ENCODE results near the gene SPATA21.

SPATA21 gene

GRCh38 chr1:16351994-16352841, 85.0 kb downstream of the SPATA21 start, which contains the start of gene FBXO42:
FBXO42 (minus strand) TSS chr1:16352480; CDS start chr1:16315418, 37,062 bp downstream.
- peak within 1 kb of the TSS; percentile 95 for H3K4me3 ChIP-seq (replicated peaks; ENCODE audit: low read depth, low read length)
- H3K36me3 ChIP-seq (ENCODE audit: control insufficient read depth, insufficient read depth, low read length): no peaks in the 10 kb centered on the region
- peak; percentile 98 for DNase-seq (ENCODE audit: extremely low read depth, insufficient read length)
- no peaks in the 10 kb centered on the region for H3K27me3 ChIP-seq (replicated peaks; ENCODE audit: control insufficient read depth, insufficient read depth, low read length)
- TF ChIP-seq CTCF (IDR thresholded peaks at IDR 0.05; ENCODE audit: insufficient read depth, low read length, poor library complexity, severe bottlenecking): peak; percentile 42

- no peak for DNase-seq (ENCODE audit: extremely low read depth, insufficient read length)
- TF ChIP-seq CTCF (IDR thresholded peaks at IDR 0.05; ENCODE audit: insufficient read depth, low read length, poor library complexity, severe bottlenecking): no peak
- H3K4me3 ChIP-seq (replicated peaks; ENCODE audit: low read depth, low read length): peak overlapping the region; percentile 95
- H3K36me3 ChIP-seq (ENCODE audit: control insufficient read depth, insufficient read depth, low read length): no peaks in the 10 kb centered on the region
- H3K27me3 ChIP-seq (replicated peaks; ENCODE audit: control insufficient read depth, insufficient read depth, low read length): no peaks in the 10 kb centered on the region
These were observed 85.7 kb downstream of the SPATA21 start for GRCh38 chr1:16351456-16351993.

- Histone ChIP-seq H3K4me3 (replicated peaks; ENCODE audit: low read depth, low read length) (no peak overlapping the region; the same call in 1 of the 2 replicates), H3K36me3 (ENCODE audit: control insufficient read depth, insufficient read depth, low read length) (no peaks in the 10 kb centered on the region), H3K27me3 (replicated peaks; ENCODE audit: control insufficient read depth, insufficient read depth, low read length) (no peaks in the 10 kb centered on the region)
- TF ChIP-seq CTCF (IDR thresholded peaks at IDR 0.05; ENCODE audit: insufficient read depth, low read length, poor library complexity, severe bottlenecking): no peak
- no peak for DNase-seq (ENCODE audit: extremely low read depth, insufficient read length)
These were observed 87.3 kb downstream of the SPATA21 start for GRCh38 chr1:16349847-16350406.
